GM18499 (cell line): ENCODE data around the gene CISTR.
A peak's percentile ranks its signal among the peaks of the same experiment; 100 is the strongest.

Experiments used
- ATAC-seq: cut with Tn5 transposase; IDR thresholded peaks from one replicate; pipeline ENCODE4 v1.9.1; 2021; ENCODE audit warnings: moderate number of reproducible peaks; ENCODE audit not compliant: insufficient read depth, unreplicated experiment

CISTR gene

GRCh38 chr12:53746592-53747092, 5.1 kb downstream of the CISTR start:
- ATAC-seq, result no peak

DNA sequence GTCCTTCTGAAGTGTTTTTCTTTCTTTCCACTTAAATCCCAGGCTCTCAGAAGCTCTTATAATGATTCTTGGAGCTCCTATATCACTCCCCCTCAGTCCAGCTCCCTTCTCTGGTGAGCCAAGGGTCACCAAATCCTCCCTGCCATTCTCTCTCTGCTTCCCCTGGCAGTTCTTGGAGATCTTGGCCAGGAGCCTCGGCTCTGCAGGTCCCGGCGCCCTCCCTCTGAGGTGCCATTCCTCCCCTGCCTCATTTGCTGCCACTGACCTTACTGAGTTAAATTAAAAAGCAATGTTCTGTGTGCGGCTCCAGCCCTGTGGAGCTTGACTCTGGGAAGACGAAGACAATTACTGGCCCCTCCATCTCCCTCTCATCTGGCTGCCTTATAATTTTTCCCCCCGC, 7.0 kb downstream of the CISTR start:
- no peak for ATAC-seq

- no peak for ATAC-seq
Measured at GRCh38 chr12:53744130-53744441, 7.7 kb downstream of the CISTR start.

DNA sequence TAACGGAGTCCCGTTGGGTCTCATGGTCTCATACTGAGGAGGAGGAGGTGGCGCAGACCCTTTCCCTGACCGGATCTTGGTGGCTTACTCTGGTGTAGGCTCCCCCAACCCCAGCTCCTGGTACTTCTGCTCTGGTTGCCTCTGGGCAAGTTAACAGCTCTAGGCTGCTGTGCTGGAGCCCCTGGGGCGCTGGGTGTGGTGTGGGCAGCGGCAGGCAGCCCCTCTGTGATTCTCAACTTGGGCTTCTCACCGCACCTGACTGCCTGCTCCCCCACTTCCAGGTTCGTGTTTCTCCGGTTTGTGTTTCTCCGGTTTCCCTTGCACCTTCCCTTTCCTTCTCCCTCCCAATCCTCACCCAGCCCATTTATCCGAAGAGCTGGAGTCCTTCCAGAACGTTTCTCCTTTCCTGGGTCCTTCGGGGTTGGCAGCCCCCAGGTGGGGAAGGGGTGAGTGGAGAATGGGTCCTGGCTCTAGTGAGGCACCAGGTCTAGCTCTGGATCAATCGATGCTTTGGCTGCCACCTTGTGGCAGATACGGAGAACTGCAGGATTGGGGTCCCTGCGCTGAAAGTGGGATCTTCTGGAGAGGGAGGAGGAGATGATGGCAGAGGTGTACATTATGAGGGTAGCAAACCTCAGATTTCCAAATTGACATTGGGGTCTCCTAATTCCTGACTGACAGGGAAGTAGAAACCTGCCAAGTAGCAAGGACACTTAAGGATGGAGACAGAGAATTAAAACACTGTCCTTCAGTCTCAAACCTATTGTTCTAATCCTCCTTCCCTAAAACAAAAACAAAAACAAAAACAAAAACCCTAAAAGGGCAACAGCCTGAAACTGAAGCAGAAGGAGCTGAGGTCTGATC, 8.3 kb downstream of the CISTR start:
- no peak for ATAC-seq

- no peak for ATAC-seq
Measured at GRCh38 chr12:53740130-53740491, 11.7 kb downstream of the CISTR start.

DNA sequence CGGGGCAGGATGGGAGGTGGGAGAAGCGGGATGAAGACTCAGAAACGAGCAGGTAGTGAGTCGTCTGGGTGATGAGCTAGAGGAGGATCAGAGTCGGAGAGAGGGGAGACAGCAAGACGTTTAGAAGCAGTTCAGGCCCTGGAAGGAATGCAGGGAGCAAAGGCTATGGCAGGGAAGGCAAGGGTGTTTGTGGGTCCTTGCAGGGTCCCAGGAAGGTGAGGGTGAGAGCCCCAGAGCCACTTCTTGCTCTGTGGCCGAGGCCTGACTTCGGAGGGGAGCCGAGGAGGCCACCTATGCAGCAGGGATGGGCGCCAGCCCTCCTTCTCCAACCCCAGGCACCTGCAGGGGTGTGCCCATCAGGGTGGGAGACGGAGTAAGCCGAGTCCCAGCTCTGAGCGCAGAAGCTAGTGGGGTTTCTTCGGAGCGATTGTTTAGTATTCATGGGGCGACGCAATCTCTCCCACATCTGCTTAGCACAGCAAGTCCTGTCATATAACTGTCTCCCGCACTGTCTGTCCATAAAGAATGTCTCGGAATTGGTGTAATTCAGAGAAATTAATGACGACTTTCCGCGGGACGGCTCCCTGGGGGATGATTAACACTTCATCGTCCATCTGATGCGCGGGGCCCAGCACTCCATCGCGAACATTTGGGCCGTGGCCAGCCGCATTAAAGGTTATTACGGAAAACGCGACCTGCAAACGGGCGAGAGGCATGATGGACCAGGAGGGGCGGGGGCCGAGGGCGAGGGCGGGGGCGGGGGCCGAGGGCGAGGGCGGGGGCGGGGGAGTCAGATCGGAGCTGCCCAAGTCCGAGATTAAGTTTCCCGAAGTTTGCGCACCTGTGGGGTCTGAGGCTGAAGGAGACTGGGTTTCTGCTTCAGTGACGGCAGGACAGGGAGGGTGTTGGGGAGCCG, 12.3 kb downstream of the CISTR start:
- ATAC-seq, result no peak

DNA sequence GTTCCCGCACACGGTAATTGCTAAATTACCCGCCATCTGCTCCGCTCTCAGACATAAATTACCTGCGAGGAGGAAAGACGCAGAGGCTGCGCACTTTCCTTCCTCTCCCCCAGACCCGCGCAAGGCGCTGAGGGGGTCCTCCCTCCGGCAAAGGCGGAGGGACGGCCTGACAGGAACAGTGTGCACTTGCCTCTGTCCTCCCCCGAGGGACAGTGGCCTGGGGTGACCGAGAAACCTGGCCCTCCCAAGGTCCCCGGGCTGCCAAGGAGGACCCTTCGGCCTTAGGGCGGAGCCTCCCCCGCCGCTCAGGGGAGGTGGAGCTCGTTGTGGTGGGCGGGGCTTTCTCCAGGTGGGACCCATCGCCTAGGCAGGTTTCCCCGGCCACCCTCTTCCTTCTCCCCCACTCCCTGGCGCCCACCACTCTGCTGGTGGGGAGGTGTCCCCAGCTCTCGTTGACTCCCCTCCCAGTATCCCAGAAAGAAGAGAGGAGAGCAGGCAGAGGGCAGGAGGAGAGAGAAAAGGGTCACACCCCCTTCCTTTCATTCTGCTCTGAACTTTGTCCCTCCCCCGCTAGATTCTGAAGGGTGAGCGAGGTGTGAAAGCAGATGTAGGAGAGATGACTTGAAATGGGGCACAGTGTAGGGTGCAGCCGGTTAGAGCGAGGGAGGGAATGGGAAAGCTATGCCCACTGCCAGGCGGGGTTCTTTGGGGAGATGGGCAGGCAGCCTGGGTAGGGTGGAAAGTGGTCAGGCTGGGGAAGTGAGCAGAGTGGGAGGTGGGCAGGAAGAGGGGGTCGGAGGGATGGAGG, 13.2 kb downstream of the CISTR start:
- no peak for ATAC-seq

- no peak for ATAC-seq
Measured at GRCh38 chr12:53737951-53738405, 13.8 kb downstream of the CISTR start.

GRCh38 chr12:53737093-53737808, 14.5 kb downstream of the CISTR start:
- ATAC-seq, result no peak

- ATAC-seq, result no peak
Measured at GRCh38 chr12:53736592-53736991, 15.2 kb downstream of the CISTR start.

- no peak for ATAC-seq
Measured at GRCh38 chr12:53735556-53735955, 16.2 kb downstream of the CISTR start.

DNA sequence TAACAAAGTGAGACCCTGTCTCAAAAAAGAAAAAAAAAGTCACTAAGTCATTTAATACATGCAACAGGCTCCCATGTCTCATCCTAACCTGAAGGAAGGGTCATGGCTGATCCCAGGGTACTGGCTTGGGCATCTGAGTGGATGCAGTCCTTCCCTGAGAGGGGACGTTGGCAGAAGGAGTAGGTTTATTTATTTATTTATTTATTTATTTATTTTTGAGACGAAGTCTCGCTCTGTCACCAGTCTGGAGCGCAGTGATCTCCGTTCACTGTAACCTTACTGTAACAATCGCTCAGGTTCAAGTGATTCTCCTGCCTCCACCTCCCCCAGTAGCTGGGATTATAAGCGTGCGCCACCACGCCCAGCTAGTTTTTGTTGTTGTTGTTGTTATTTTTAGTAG, 17.4 kb downstream of the CISTR start:
- no peak for ATAC-seq

DNA sequence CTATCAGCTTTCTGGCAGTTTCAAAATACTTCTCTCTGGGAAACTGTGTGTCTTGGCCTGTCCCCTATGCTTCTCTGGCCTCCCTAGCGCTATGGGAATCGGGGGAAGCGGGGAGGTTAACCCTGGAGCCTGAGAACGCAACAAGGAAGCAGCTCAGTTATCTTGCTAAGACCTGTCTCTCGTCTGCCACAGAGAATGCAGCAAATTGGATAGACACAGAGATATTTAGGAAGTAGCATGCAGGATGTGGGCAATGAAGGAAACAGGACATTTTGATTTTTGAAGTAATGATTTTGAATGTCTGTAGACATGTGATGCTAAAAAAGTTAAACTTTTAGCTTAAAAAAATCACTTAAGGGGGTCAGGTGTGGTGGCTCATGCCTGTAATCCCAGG, 18.0 kb downstream of the CISTR start:
- ATAC-seq, result no peak

DNA sequence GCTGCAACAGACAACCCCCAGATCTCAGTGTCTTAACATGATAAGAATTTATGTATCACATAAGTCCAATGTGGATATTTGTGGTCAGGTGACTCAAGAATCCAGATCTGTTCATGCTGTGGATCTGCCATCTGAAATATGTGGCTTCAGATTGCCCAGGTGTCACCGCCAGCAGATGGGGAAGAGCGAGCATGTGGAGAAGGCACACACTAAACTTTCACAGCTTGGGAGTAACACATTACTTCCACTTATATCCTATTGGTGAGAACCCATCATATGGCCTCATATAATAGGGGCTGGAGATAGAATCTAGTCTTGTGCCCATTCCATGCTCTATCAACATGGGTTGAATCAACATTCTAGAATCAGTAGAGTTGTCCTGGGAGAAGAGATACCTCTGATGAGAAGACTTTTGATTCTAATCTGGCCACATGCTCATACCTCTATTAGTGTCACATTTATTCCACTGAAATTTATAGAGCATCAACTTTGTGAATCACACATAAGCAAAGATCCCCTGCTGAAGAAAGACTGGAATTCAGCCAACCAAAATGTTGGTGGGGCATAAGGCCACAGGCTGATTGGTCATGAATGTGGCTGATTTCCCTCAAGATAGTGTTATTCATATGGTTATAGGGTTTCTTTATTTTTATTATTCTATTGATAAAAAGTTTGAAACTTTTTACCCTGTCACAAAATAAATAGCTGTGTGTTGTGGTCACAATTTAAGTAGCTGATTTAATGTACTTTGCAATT, 18.6 kb downstream of the CISTR start:
- no peak for ATAC-seq

- ATAC-seq, result no peak
Measured at GRCh38 chr12:53729644-53730043, 22.1 kb downstream of the CISTR start.

DNA sequence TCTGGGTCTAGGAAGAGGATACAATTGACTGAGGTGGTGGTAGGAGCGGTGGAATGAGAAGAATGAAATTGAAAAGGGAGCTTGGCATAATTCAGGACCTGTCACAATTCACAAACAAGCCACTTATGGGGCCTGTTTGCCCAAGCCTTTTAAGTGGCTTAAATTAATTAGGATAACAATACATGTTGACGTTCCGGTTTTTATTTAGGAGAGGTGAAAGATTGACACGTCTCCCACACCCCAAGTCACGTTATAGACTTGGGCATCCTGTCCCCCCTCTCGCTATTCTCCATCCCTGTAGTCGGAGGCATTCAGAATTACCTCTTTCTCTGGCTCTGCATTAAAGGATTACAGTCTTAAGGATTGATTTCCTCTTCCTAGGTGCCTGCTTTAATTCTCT, 23.6 kb downstream of the CISTR start:
- no peak for ATAC-seq

DNA sequence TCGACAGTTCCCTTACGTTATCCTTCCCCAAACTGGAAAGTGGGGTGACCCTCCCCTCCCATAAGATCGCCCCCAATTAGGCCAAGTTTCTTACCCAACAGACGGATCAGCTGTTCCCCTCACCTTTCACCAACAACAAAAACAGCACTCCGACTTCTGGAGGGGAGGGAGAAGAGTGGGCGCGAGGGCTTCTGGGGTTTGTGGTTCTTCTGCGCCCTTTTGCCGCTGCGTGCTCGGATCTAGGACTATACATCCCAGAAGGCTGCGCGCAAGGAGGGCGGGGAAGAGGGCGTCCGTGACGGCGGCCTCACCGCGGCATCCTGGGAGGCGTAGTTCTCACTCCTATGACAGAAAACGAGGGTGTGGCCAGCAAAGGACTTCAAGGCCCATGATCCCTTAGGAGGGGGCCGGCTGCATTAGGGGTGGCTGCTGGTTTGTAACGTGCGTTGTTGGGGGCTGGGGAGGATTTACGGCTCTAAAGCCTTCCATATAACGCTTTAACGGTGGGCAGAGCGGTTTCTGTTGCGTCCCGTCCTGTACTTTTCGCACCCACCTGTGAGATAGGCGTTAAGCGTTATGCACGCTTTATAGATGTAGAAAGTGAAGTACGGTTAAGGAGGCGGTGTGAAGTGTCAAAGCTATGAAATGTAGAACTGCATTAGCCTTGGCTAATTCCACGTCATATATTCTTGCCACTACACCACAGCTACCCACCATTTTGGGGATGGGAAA, 24.3 kb downstream of the CISTR start, which contains the start of gene CALCOCO1:
TSS of gene CALCOCO1 (minus strand) at position 143 of the 732 bp plus-strand sequence. CDS start 2,210 bp downstream, outside the sequence.
- ATAC-seq, result peak; percentile 95

DNA sequence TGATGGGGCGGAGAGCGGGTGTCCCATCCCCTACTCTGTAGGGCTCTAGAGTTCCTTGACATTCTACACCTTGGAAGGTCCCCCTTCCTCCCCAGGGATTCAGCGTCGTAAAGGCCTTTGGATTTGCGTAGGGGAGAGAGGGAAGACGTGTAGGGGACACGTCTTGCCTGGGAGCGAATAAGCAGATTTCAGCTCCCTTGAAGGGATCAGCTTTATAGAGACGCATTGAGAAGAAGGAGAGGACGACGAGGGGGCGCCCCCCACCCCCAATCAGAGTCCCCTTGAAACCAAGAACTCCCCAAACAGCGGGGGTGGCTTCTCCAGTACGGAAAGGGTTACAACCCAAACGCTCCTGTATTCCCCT, 24.9 kb downstream of the CISTR start:
- ATAC-seq, result no peak
